ENCODE results near the gene WASF3.

The WASF3 gene

GRCh38 chr13:26668357-26669146, 111.1 kb downstream of the WASF3 start:
- POLR2A ChIA-PET: interaction anchor here (0.6 kb wide), 1 partner anchor 1278 kb away, joined by 4 read pairs; no protein-coding TSS in a partner anchor
- Histone ChIP-seq H3K9me3 (ENCODE audit: control extremely low read depth in 1 of 5, control insufficient read depth in 4 of 5, insufficient read depth in 2 of 5, low read depth in 1 of 5, low read length in 4 of 5) (no peaks in the 10 kb centered on the region), H3K4me3 (ENCODE audit: control insufficient read depth in 1 of 7, extremely low read depth in 1 of 7, insufficient read depth in 4 of 7, low read depth in 2 of 7, low read length in 6 of 7) (no peak overlapping the region), H3K36me3 (ENCODE audit: control insufficient read depth in 4 of 4, insufficient read depth in 4 of 4, low read length in 3 of 4) (no peaks in the 10 kb centered on the region), H3K4me1 (ENCODE audit: control extremely low read depth in 1 of 4, control insufficient read depth in 4 of 4, insufficient read depth in 4 of 4, low read length in 3 of 4) (no peaks in the 10 kb centered on the region), H3K27me3 (replicated peaks in 2 of 5; ENCODE audit: control insufficient read depth in 4 of 5, insufficient read depth in 5 of 5, low read length in 4 of 5) (no peaks in the 10 kb centered on the region), H3K27ac (ENCODE audit: insufficient read depth in 1 of 2, low read depth in 1 of 2, low read length in 2 of 2, poor library complexity in 1 of 2, severe bottlenecking in 2 of 2) (no peak overlapping the region)
- CTCF ChIA-PET: no interaction called here
- 100% methylated on average over 2 of the region's 5 CpGs for WGBS (ENCODE audit: insufficient coverage)
- DNase-seq: no peak

DNA sequence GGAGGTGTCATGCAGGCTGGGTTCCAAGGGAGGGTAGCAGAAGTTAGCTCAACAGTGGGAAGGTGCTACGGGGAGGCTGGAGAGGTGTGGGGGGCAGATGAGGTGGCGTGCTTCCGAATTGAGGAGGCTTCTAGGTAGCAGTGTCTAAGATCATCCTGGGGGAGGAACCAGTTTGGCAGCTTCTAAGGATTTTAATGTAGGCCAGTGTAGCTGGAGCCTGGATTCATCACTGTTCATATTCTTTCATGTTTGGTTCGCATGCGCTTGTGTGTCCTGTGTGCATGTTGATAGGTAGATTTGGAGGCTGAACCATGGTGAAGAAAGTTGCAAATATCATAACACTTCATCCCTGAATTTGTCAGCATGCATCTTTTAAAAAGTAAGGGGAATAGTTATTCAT, 116.4 kb downstream of the WASF3 start:
- Histone ChIP-seq H3K9me3 (ENCODE audit: control extremely low read depth in 1 of 5, control insufficient read depth in 4 of 5, insufficient read depth in 2 of 5, low read depth in 1 of 5, low read length in 4 of 5) (no peaks in the 10 kb centered on the region), H3K4me1 (ENCODE audit: control extremely low read depth in 1 of 4, control insufficient read depth in 4 of 4, insufficient read depth in 4 of 4, low read length in 3 of 4) (peaks cover 0 to 6% (median 5%) of the 10 kb centered on the region in 4 experiments), H3K27ac (ENCODE audit: insufficient read depth in 1 of 2, low read depth in 1 of 2, low read length in 2 of 2, poor library complexity in 1 of 2, severe bottlenecking in 2 of 2) (no peak overlapping the region), H3K36me3 (ENCODE audit: control insufficient read depth in 4 of 4, insufficient read depth in 4 of 4, low read length in 3 of 4) (peaks cover 0 to 1% (median 0%) of the 10 kb centered on the region in 4 experiments), H3K4me3 (ENCODE audit: control insufficient read depth in 1 of 7, extremely low read depth in 1 of 7, insufficient read depth in 4 of 7, low read depth in 2 of 7, low read length in 6 of 7) (no peak overlapping the region), H3K27me3 (replicated peaks in 2 of 5; ENCODE audit: control insufficient read depth in 4 of 5, insufficient read depth in 5 of 5, low read length in 4 of 5) (no peaks in the 10 kb centered on the region)
- no peak for DNase-seq
- ChIA-PET CTCF (no interaction called here), POLR2A (no interaction called here)
- 96% methylated on average over 3 of the region's 5 CpGs for WGBS (ENCODE audit: insufficient coverage)

GRCh38 chr13:26677156-26677555, 119.7 kb downstream of the WASF3 start:
- H3K36me3 ChIP-seq (ENCODE audit: control insufficient read depth in 4 of 4, insufficient read depth in 4 of 4, low read length in 3 of 4): peaks cover 0 to 10% (median 0%) of the 10 kb centered on the region in 4 experiments
- peak; percentile 26 to 82 (median 65) for DNase-seq
- no peak overlapping the region for H3K27ac ChIP-seq (ENCODE audit: insufficient read depth in 1 of 2, low read depth in 1 of 2, low read length in 2 of 2, poor library complexity in 1 of 2, severe bottlenecking in 2 of 2)
- H3K4me1 ChIP-seq (ENCODE audit: control extremely low read depth in 1 of 4, control insufficient read depth in 4 of 4, insufficient read depth in 4 of 4, low read length in 3 of 4): peaks cover 0 to 6% (median 5%) of the 10 kb centered on the region in 4 experiments
- peak overlapping the region in 2 of 7 experiments; percentile 10 to 19 for H3K4me3 ChIP-seq (ENCODE audit: control insufficient read depth in 1 of 7, extremely low read depth in 1 of 7, insufficient read depth in 4 of 7, low read depth in 2 of 7, low read length in 6 of 7)
- POLR2A ChIA-PET: no interaction called here
- CTCF ChIA-PET: no interaction called here
- no peaks in the 10 kb centered on the region for H3K27me3 ChIP-seq (replicated peaks in 2 of 5; ENCODE audit: control insufficient read depth in 4 of 5, insufficient read depth in 5 of 5, low read length in 4 of 5)
- no peaks in the 10 kb centered on the region for H3K9me3 ChIP-seq (ENCODE audit: control extremely low read depth in 1 of 5, control insufficient read depth in 4 of 5, insufficient read depth in 2 of 5, low read depth in 1 of 5, low read length in 4 of 5)
- WGBS (ENCODE audit: insufficient coverage): no CpG with 5 or more reads among the region's 4 CpGs

DNA sequence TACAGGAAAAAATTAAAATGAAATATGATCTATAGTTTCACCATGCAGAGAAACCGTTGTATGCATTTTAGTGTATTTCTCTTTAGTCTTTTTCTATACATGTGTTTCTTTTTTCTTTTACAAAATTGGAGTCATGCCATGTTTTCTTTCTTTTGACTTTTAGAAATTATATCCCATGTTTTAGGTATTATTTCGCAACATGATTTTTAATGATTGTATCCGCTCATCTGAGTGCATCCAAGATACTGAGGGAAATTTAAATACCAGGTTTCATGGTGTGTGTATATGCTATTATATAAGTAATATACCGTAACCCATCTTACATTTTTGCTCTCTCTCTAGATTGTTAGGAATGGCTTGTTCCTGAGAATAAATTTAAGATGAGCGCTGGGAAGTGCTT, 120.8 kb downstream of the WASF3 start:
- no peak for DNase-seq
- Histone ChIP-seq H3K4me3 (ENCODE audit: control insufficient read depth in 1 of 7, extremely low read depth in 1 of 7, insufficient read depth in 4 of 7, low read depth in 2 of 7, low read length in 6 of 7) (no peak overlapping the region), H3K27me3 (replicated peaks in 2 of 5; ENCODE audit: control insufficient read depth in 4 of 5, insufficient read depth in 5 of 5, low read length in 4 of 5) (no peaks in the 10 kb centered on the region), H3K36me3 (ENCODE audit: control insufficient read depth in 4 of 4, insufficient read depth in 4 of 4, low read length in 3 of 4) (peaks cover 0 to 10% (median 0%) of the 10 kb centered on the region in 4 experiments), H3K9me3 (ENCODE audit: control extremely low read depth in 1 of 5, control insufficient read depth in 4 of 5, insufficient read depth in 2 of 5, low read depth in 1 of 5, low read length in 4 of 5) (no peaks in the 10 kb centered on the region), H3K4me1 (ENCODE audit: control extremely low read depth in 1 of 4, control insufficient read depth in 4 of 4, insufficient read depth in 4 of 4, low read length in 3 of 4) (peaks cover 0 to 6% (median 5%) of the 10 kb centered on the region in 4 experiments), H3K27ac (ENCODE audit: insufficient read depth in 1 of 2, low read depth in 1 of 2, low read length in 2 of 2, poor library complexity in 1 of 2, severe bottlenecking in 2 of 2) (no peak overlapping the region)
- CTCF ChIA-PET: interaction anchor here (1.2 kb wide), 1 partner anchor 19 kb away, joined by 3 read pairs; no protein-coding TSS in a partner anchor
- POLR2A ChIA-PET: no interaction called here
- WGBS (ENCODE audit: insufficient coverage): 100% methylated on average over 1 of the region's 5 CpGs

- Histone ChIP-seq H3K27me3 (replicated peaks in 2 of 5; ENCODE audit: control insufficient read depth in 4 of 5, insufficient read depth in 5 of 5, low read length in 4 of 5) (no peaks in the 10 kb centered on the region), H3K4me3 (ENCODE audit: control insufficient read depth in 1 of 7, extremely low read depth in 1 of 7, insufficient read depth in 4 of 7, low read depth in 2 of 7, low read length in 6 of 7) (no peak overlapping the region), H3K4me1 (ENCODE audit: control extremely low read depth in 1 of 4, control insufficient read depth in 4 of 4, insufficient read depth in 4 of 4, low read length in 3 of 4) (peaks cover 0 to 6% (median 5%) of the 10 kb centered on the region in 4 experiments), H3K27ac (ENCODE audit: insufficient read depth in 1 of 2, low read depth in 1 of 2, low read length in 2 of 2, poor library complexity in 1 of 2, severe bottlenecking in 2 of 2) (no peak overlapping the region), H3K36me3 (ENCODE audit: control insufficient read depth in 4 of 4, insufficient read depth in 4 of 4, low read length in 3 of 4) (peaks cover 0 to 10% (median 0%) of the 10 kb centered on the region in 4 experiments), H3K9me3 (ENCODE audit: control extremely low read depth in 1 of 5, control insufficient read depth in 4 of 5, insufficient read depth in 2 of 5, low read depth in 1 of 5, low read length in 4 of 5) (no peaks in the 10 kb centered on the region)
- DNase-seq: no peak
- POLR2A ChIA-PET: no interaction called here
- 98% methylated on average over 9 of the region's 17 CpGs for WGBS (ENCODE audit: insufficient coverage)
- CTCF ChIA-PET: interaction anchor here (1.2 kb wide), 1 partner anchor 19 kb away, joined by 3 read pairs; no protein-coding TSS in a partner anchor
Measured at GRCh38 chr13:26678796-26679195, 121.3 kb downstream of the WASF3 start.

- Histone ChIP-seq H3K4me1 (ENCODE audit: control extremely low read depth in 1 of 4, control insufficient read depth in 4 of 4, insufficient read depth in 4 of 4, low read length in 3 of 4) (peaks cover 0 to 6% (median 5%) of the 10 kb centered on the region in 4 experiments), H3K27me3 (replicated peaks in 2 of 5; ENCODE audit: control insufficient read depth in 4 of 5, insufficient read depth in 5 of 5, low read length in 4 of 5) (no peaks in the 10 kb centered on the region), H3K36me3 (ENCODE audit: control insufficient read depth in 4 of 4, insufficient read depth in 4 of 4, low read length in 3 of 4) (peaks cover 0 to 10% (median 0%) of the 10 kb centered on the region in 4 experiments), H3K9me3 (ENCODE audit: control extremely low read depth in 1 of 5, control insufficient read depth in 4 of 5, insufficient read depth in 2 of 5, low read depth in 1 of 5, low read length in 4 of 5) (no peaks in the 10 kb centered on the region), H3K4me3 (ENCODE audit: control insufficient read depth in 1 of 7, extremely low read depth in 1 of 7, insufficient read depth in 4 of 7, low read depth in 2 of 7, low read length in 6 of 7) (no peak overlapping the region), H3K27ac (ENCODE audit: insufficient read depth in 1 of 2, low read depth in 1 of 2, low read length in 2 of 2, poor library complexity in 1 of 2, severe bottlenecking in 2 of 2) (no peak overlapping the region)
- ChIA-PET CTCF (interaction anchor here (1.2 kb wide), 1 partner anchor 18 kb away, joined by 3 read pairs; no protein-coding TSS in a partner anchor), POLR2A (no interaction called here)
- DNase-seq: no peak
- 98% methylated on average over 5 of the region's 5 CpGs for WGBS (ENCODE audit: insufficient coverage)
Measured at GRCh38 chr13:26679411-26680122, 122.1 kb downstream of the WASF3 start.

- ChIA-PET CTCF (no interaction called here), POLR2A (no interaction called here)
- H3K27me3 ChIP-seq (replicated peaks in 2 of 5; ENCODE audit: control insufficient read depth in 4 of 5, insufficient read depth in 5 of 5, low read length in 4 of 5): no peaks in the 10 kb centered on the region
- peaks cover 0 to 6% (median 5%) of the 10 kb centered on the region in 4 experiments for H3K4me1 ChIP-seq (ENCODE audit: control extremely low read depth in 1 of 4, control insufficient read depth in 4 of 4, insufficient read depth in 4 of 4, low read length in 3 of 4)
- peaks cover 0 to 10% (median under 1%) of the 10 kb centered on the region in 4 experiments for H3K36me3 ChIP-seq (ENCODE audit: control insufficient read depth in 4 of 4, insufficient read depth in 4 of 4, low read length in 3 of 4)
- no peak overlapping the region for H3K4me3 ChIP-seq (ENCODE audit: control insufficient read depth in 1 of 7, extremely low read depth in 1 of 7, insufficient read depth in 4 of 7, low read depth in 2 of 7, low read length in 6 of 7)
- DNase-seq: no peak
- no peaks in the 10 kb centered on the region for H3K9me3 ChIP-seq (ENCODE audit: control extremely low read depth in 1 of 5, control insufficient read depth in 4 of 5, insufficient read depth in 2 of 5, low read depth in 1 of 5, low read length in 4 of 5)
- no peak overlapping the region for H3K27ac ChIP-seq (ENCODE audit: insufficient read depth in 1 of 2, low read depth in 1 of 2, low read length in 2 of 2, poor library complexity in 1 of 2, severe bottlenecking in 2 of 2)
- 94% methylated on average over 9 of the region's 9 CpGs for WGBS (ENCODE audit: insufficient coverage)
Measured at GRCh38 chr13:26680123-26680450, 122.6 kb downstream of the WASF3 start.
